PFSK-1 (cell line): ENCODE results near the gene COX6A1.

ENCODE experiments used
- FOXP2 ChIP-seq: optimal IDR thresholded peaks from 2 replicates; pipeline ENCODE3; 2011; ENCODE audit warnings: borderline replicate concordance, control low read depth, inconsistent platforms; ENCODE audit not compliant: insufficient read depth; ENCODE audit errors: extremely low read length, extremely low read depth
- POLR2AphosphoS5 ChIP-seq: IDR thresholded peaks from 2 replicates; pipeline ENCODE4 v1.6.1; 2012; ENCODE audit warnings: low read depth, mild to moderate bottlenecking, control low read depth, low read length, moderate library complexity
- SIN3A ChIP-seq: IDR thresholded peaks from 2 replicates; pipeline ENCODE4 v1.6.1; 2012; ENCODE audit warnings: mild to moderate bottlenecking, low read length, moderate library complexity, borderline replicate concordance; ENCODE audit not compliant: insufficient read depth
- TAF1 ChIP-seq: IDR thresholded peaks from 2 replicates; pipeline ENCODE4 v1.6.1; 2012; ENCODE audit warnings: low read length, control low read depth, borderline replicate concordance; ENCODE audit not compliant: insufficient read depth
- TF ChIP-seq, protein P1 (sequence below), 2 experiments: IDR thresholded peaks; 2 replicates each; pipeline versions ENCODE4 v1.6.1 to v1.8.0; 2011 to 2012; ENCODE audit warnings: low read depth in 2 of 2, low read length in 2 of 2, control low read depth in 1 of 2, inconsistent platforms in 1 of 2, mild to moderate bottlenecking in 1 of 2, moderate library complexity in 1 of 2; ENCODE audit not compliant: insufficient read depth in 1 of 2

DNA sequence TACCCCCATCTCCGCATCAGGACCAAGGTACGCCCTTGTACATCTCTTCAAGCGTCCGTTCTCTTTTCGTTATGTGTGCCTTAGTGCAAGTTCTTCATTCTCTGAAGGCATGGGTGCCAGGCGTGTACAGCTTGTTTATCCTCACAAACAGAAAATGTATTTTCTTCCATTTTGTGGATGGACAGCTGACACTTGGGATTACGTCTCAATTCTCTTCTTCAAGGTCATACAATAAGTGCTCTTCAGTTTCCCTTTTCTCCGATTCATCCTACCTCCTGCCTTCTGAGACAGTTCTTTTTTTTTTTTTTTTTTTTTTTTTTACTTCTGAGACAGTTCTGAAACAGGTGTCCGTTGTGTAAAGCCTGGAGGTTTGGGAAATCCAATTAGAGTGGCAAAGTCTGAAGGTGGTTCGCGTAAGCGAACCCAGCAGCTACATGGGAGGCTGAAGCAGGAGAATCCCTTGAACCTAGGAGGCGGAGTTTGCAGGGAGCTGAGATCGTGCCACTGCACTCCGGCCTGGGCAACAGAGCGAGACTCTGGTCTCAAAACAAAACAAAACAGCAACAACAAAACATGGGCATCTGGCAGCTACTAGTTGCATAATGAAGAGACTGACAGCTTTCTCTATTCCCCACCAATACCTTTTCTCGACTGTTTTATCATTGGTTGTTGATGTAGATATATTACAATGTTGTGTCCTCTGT, 734 bp downstream of the COX6A1 start:
- TF ChIP-seq SIN3A (no peak), TAF1 (no peak), POLR2AphosphoS5 (no peak), FOXP2 (no peak)
- TF ChIP-seq, protein P1, sequence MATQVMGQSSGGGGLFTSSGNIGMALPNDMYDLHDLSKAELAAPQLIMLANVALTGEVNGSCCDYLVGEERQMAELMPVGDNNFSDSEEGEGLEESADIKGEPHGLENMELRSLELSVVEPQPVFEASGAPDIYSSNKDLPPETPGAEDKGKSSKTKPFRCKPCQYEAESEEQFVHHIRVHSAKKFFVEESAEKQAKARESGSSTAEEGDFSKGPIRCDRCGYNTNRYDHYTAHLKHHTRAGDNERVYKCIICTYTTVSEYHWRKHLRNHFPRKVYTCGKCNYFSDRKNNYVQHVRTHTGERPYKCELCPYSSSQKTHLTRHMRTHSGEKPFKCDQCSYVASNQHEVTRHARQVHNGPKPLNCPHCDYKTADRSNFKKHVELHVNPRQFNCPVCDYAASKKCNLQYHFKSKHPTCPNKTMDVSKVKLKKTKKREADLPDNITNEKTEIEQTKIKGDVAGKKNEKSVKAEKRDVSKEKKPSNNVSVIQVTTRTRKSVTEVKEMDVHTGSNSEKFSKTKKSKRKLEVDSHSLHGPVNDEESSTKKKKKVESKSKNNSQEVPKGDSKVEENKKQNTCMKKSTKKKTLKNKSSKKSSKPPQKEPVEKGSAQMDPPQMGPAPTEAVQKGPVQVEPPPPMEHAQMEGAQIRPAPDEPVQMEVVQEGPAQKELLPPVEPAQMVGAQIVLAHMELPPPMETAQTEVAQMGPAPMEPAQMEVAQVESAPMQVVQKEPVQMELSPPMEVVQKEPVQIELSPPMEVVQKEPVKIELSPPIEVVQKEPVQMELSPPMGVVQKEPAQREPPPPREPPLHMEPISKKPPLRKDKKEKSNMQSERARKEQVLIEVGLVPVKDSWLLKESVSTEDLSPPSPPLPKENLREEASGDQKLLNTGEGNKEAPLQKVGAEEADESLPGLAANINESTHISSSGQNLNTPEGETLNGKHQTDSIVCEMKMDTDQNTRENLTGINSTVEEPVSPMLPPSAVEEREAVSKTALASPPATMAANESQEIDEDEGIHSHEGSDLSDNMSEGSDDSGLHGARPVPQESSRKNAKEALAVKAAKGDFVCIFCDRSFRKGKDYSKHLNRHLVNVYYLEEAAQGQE (IDR thresholded peaks at IDR 0.05; ENCODE audit: insufficient read depth in 1 of 2, low read depth in 2 of 2, low read length in 2 of 2) = no peak
